OCI-M1 (cell line): ENCODE data around the gene RSRC1.
"Not testable (repeated sequence)": the region's sequence is repeated elsewhere in the genome, so short reads cannot be mapped to it uniquely, and the experiment has no call there.

ENCODE experiments used
- DNase-seq: peaks from one replicate; lab custom pipeline; 2025; lab: John Stamatoyannopoulos, UW

Gene RSRC1

GRCh38 chr3:158228942-158229341, 119.1 kb downstream of the RSRC1 start:
- not testable (repeated sequence) for DNase-seq

- DNase-seq = no peak
Measured at GRCh38 chr3:158233791-158234190, 123.9 kb downstream of the RSRC1 start.

GRCh38 chr3:158244274-158244673, 134.4 kb downstream of the RSRC1 start:
- DNase-seq = no peak

- no peak for DNase-seq
Measured at GRCh38 chr3:158247288-158247687, 137.4 kb downstream of the RSRC1 start.

- no peak for DNase-seq
Measured at GRCh38 chr3:158248261-158248660, 138.4 kb downstream of the RSRC1 start.

- no peak for DNase-seq
Measured at GRCh38 chr3:158249183-158249582, 139.3 kb downstream of the RSRC1 start.

GRCh38 chr3:158258619-158259018, 148.7 kb downstream of the RSRC1 start:
- DNase-seq = no peak

GRCh38 chr3:158260392-158260791, 150.5 kb downstream of the RSRC1 start:
- DNase-seq = no peak

- DNase-seq = no peak
Measured at GRCh38 chr3:158261371-158261991, 151.6 kb downstream of the RSRC1 start.

- no peak for DNase-seq
Measured at GRCh38 chr3:158264894-158265293, 155.0 kb downstream of the RSRC1 start.

- peak; percentile 43 for DNase-seq
Measured at GRCh38 chr3:158267015-158267414, 157.1 kb downstream of the RSRC1 start.

- no peak for DNase-seq
Measured at GRCh38 chr3:158269942-158270341, 160.1 kb downstream of the RSRC1 start.

- no peak for DNase-seq
Measured at GRCh38 chr3:158272081-158272480, 162.2 kb downstream of the RSRC1 start.

GRCh38 chr3:158273656-158274055, 163.8 kb downstream of the RSRC1 start:
- no peak for DNase-seq

GRCh38 chr3:158278187-158278586, 168.3 kb downstream of the RSRC1 start:
- DNase-seq = no peak

GRCh38 chr3:158279609-158280008, 169.7 kb downstream of the RSRC1 start:
- DNase-seq = peak; percentile 27

- no peak for DNase-seq
Measured at GRCh38 chr3:158295771-158296170, 185.9 kb downstream of the RSRC1 start.

GRCh38 chr3:158297940-158298339, 188.1 kb downstream of the RSRC1 start:
- no peak for DNase-seq

GRCh38 chr3:158308236-158308928, 198.5 kb downstream of the RSRC1 start:
- DNase-seq = no peak

- peak; percentile 19 for DNase-seq
Measured at GRCh38 chr3:158312560-158313141, 202.8 kb downstream of the RSRC1 start.

GRCh38 chr3:158313338-158313927, 203.5 kb downstream of the RSRC1 start:
- peak; percentile 55 for DNase-seq

GRCh38 chr3:158314426-158315357, 204.8 kb downstream of the RSRC1 start:
- DNase-seq = no peak
